Glutamatergic neuron (in vitro differentiated cells): Measurements from ENCODE around the gene PCDHA5. TPM values are rescaled to one million over a fixed set of nuclear protein-coding genes. Genes with fewer than 3 reads are reported as not detected.

Experiments
- DNase-seq: peaks from one replicate; pipeline ENCODE4 v3.0.0; 2022
- H3K27ac Mint-ChIP-seq: one replicate; pipeline ENCODE4 v1.8.0; 2020; ENCODE audit warnings: mild to moderate bottlenecking, mixed read lengths, inconsistent platforms; ENCODE audit not compliant: unreplicated experiment
- H3K27me3 Mint-ChIP-seq: one replicate; pipeline ENCODE4 v1.8.0; 2020; ENCODE audit warnings: mild to moderate bottlenecking, moderate library complexity, mixed read lengths, inconsistent platforms; ENCODE audit not compliant: unreplicated experiment
- H3K36me3 Mint-ChIP-seq: one replicate; pipeline ENCODE4 v1.8.0; 2020; ENCODE audit warnings: mild to moderate bottlenecking, mixed read lengths, inconsistent platforms; ENCODE audit not compliant: unreplicated experiment
- H3K4me1 Mint-ChIP-seq: one replicate; pipeline ENCODE4 v1.8.0; 2020; ENCODE audit warnings: mild to moderate bottlenecking, low read depth, mixed read lengths, inconsistent platforms; ENCODE audit not compliant: unreplicated experiment
- H3K4me3 Mint-ChIP-seq: one replicate; pipeline ENCODE4 v1.8.0; 2020; ENCODE audit warnings: mild to moderate bottlenecking, mixed read lengths, inconsistent platforms; ENCODE audit not compliant: unreplicated experiment
- H3K9me3 Mint-ChIP-seq: one replicate; pipeline ENCODE4 v1.8.0; 2020; ENCODE audit warnings: mild to moderate bottlenecking, moderate library complexity, mixed read lengths, inconsistent platforms; ENCODE audit not compliant: unreplicated experiment
- CTCF ChIP-seq: fragments of 200-600 bp; sonication (generic); IDR thresholded peaks from one replicate; pipeline ENCODE4 v1.5.0; 2021; ENCODE audit not compliant: partially characterized antibody, unreplicated experiment
- total RNA-seq: library from RNA; stranded (reverse); fragmentation: NEBNext Ultra II Directional; extraction: Animal tissue kit (Norgen Biotek cat#: 25700); gene quantifications from one replicate; pipeline ENCODE4 v1.2.1, GENCODE V29; 2021; ENCODE audit not compliant: unreplicated experiment

PCDHA5 gene
- total RNA-seq, 1 donor from 2014 or later, result 11.8 TPM

GRCh38 chr5:140868721-140869554 lies 47.5 kb downstream of the PCDHA5 start, which contains the start of gene PCDHA11:
Gene PCDHA11 (plus strand): TSS chr5:140868957. CDS start chr5:140869104, 147 bp downstream.
- no peak for DNase-seq

GRCh38 chr5:140869555-140869886 lies 48.1 kb downstream of the PCDHA5 start:
- DNase-seq, result no peak
- Mint-ChIP-seq H3K36me3 (peaks cover 20% of the 10 kb centered on the region), H3K27ac (peak overlapping the region; percentile 93), H3K27me3 (peaks cover 7% of the 10 kb centered on the region), H3K9me3 (peaks cover 10% of the 10 kb centered on the region), H3K4me3 (peak overlapping the region; percentile 88), H3K4me1 (peaks cover 8% of the 10 kb centered on the region)
- TF ChIP-seq CTCF, result peak; percentile 38

More at GRCh38 chr5:140868721-140869554, 47.5 kb downstream of the PCDHA5 start, which contains the start of gene PCDHA11:
- Mint-ChIP-seq H3K27ac (peak within 1 kb of the TSS; percentile 93), H3K4me3 (peak within 1 kb of the TSS; percentile 88), H3K27me3 (peaks cover 7% of the 10 kb centered on the region), H3K9me3 (peaks cover 10% of the 10 kb centered on the region), H3K36me3 (peaks cover 23% of the 10 kb centered on the region), H3K4me1 (peaks cover 8% of the 10 kb centered on the region)
- no peak for TF ChIP-seq CTCF

- H3K4me1 Mint-ChIP-seq, result peaks cover 8% of the 10 kb centered on the region
- H3K36me3 Mint-ChIP-seq, result peaks cover 17% of the 10 kb centered on the region
- H3K27me3 Mint-ChIP-seq, result peaks cover 8% of the 10 kb centered on the region
- H3K9me3 Mint-ChIP-seq, result peaks cover 10% of the 10 kb centered on the region
- H3K4me3 Mint-ChIP-seq, result no peak overlapping the region
- TF ChIP-seq CTCF, result no peak
- no peak for DNase-seq
- H3K27ac Mint-ChIP-seq, result no peak overlapping the region
These were observed 49.1 kb downstream of the PCDHA5 start for GRCh38 chr5:140870221-140871201.

Other genes with a start within 250 kb of the PCDHA5 start
- gene CD14, start 188.4 kb upstream of the PCDHA5 start, total RNA-seq, result 0.64 TPM
- 12.5 TPM for gene TMCO6, start 182.2 kb upstream of the PCDHA5 start, total RNA-seq
- gene NDUFA2, start 174.0 kb upstream of the PCDHA5 start, total RNA-seq, result 59.6 TPM
- 87.9 TPM for gene IK, start 173.8 kb upstream of the PCDHA5 start, total RNA-seq
- gene WDR55, start 156.7 kb upstream of the PCDHA5 start, total RNA-seq, result 31.5 TPM
- 5.4 TPM for gene DND1, start 148.0 kb upstream of the PCDHA5 start, total RNA-seq
- 162 TPM for gene HARS1, start 130.2 kb upstream of the PCDHA5 start, total RNA-seq
- gene HARS2, start 130.2 kb upstream of the PCDHA5 start, total RNA-seq, result 56.7 TPM
- 71.3 TPM for gene ZMAT2, start 121.2 kb upstream of the PCDHA5 start, total RNA-seq
- gene PCDHA1, start 35.5 kb upstream of the PCDHA5 start, total RNA-seq, result 0.69 TPM
- 20.9 TPM for gene PCDHA2, start 26.8 kb upstream of the PCDHA5 start, total RNA-seq
- 17.9 TPM for gene PCDHA3, start 20.6 kb upstream of the PCDHA5 start, total RNA-seq
- 29.7 TPM for gene PCDHA4, start 14.5 kb upstream of the PCDHA5 start, total RNA-seq
- 29.8 TPM for gene PCDHA6, start 6.3 kb downstream of the PCDHA5 start, total RNA-seq
- gene PCDHA7, start 12.7 kb downstream of the PCDHA5 start, total RNA-seq, result 22.9 TPM
- gene PCDHA8, start 19.6 kb downstream of the PCDHA5 start, total RNA-seq, result 14.6 TPM
- gene PCDHA9, start 26.8 kb downstream of the PCDHA5 start, total RNA-seq, result 18.9 TPM
- 47.7 TPM for gene PCDHA10, start 34.3 kb downstream of the PCDHA5 start, total RNA-seq
- 23.2 TPM for gene PCDHA11, start 47.3 kb downstream of the PCDHA5 start, total RNA-seq
- 32.4 TPM for gene PCDHA12, start 53.7 kb downstream of the PCDHA5 start, total RNA-seq
- gene PCDHA13, start 60.5 kb downstream of the PCDHA5 start, total RNA-seq, result 10.2 TPM
- gene PCDHAC1, start 104.7 kb downstream of the PCDHA5 start, total RNA-seq, result 25.2 TPM
- 6.0 TPM for gene PCDHAC2, start 144.9 kb downstream of the PCDHA5 start, total RNA-seq
- gene PCDHB1, start 229.8 kb downstream of the PCDHA5 start, total RNA-seq, result not detected